Heart left ventricle (tissue), 16 donors: Measurements from ENCODE around the gene PTGER1. TPM values are rescaled to one million over a fixed set of nuclear protein-coding genes. Genes with fewer than 3 reads are reported as not detected.
"Not testable (repeated sequence)": the region's sequence is repeated elsewhere in the genome, so short reads cannot be mapped to it uniquely, and the experiment has no call there.

ENCODE experiments used
- ATAC-seq, 4 donors: fragments of 200-7000 bp; cut with Tn5 transposase; one replicate each; pipeline ENCODE4 v1.9.1; 2020 to 2022; ENCODE audit warnings: moderate library complexity in 4 of 4, mild to moderate bottlenecking in 3 of 4, moderate number of reproducible peaks in 1 of 4
- DNase-seq, 5 donors: peaks; one replicate each; pipeline ENCODE4 v3.0.0-alpha.2; 2020
- H3K27ac ChIP-seq, 12 donors: fragments of 200-600 bp; sonication (generic) in 4 of 12; one replicate each; pipeline versions ENCODE4 v1.5.0 to v1.8.0; 2016 to 2022; ENCODE audit warnings: mild to moderate bottlenecking in 2 of 12
- H3K27me3 ChIP-seq, 9 donors: fragments of 200-600 bp; sonication (generic) in 2 of 9; one replicate each; pipeline versions ENCODE4 v1.5.1 to v1.8.0; 2016 to 2022; ENCODE audit warnings: mild to moderate bottlenecking in 3 of 9
- H3K36me3 ChIP-seq, 9 donors: fragments of 200-600 bp; sonication (generic) in 2 of 9; one replicate each; pipeline versions ENCODE4 v1.5.0 to v1.8.0; 2018 to 2022; ENCODE audit warnings: mild to moderate bottlenecking in 2 of 9
- H3K4me1 ChIP-seq, 12 donors: fragments of 200-600 bp; sonication (generic) in 4 of 12; one replicate each; pipeline versions ENCODE4 v1.5.0 to v1.8.0; 2016 to 2022; ENCODE audit warnings: mild to moderate bottlenecking in 3 of 12
- H3K4me3 ChIP-seq, 12 donors: fragments of 200-600 bp; sonication (generic) in 4 of 12; one replicate each; pipeline versions ENCODE4 v1.5.0 to v1.8.0; 2017 to 2022; ENCODE audit warnings: mild to moderate bottlenecking in 9 of 12, moderate library complexity in 4 of 12
- H3K9me3 ChIP-seq, 12 donors: fragments of 200-600 bp; sonication (generic) in 4 of 12; one replicate each; pipeline versions ENCODE4 v1.5.0 to v1.8.0; 2016 to 2022; ENCODE audit warnings: mild to moderate bottlenecking in 1 of 12
- POLR2A ChIP-seq, 2 donors: fragments of 450-650 bp; IDR thresholded peaks; one replicate each; pipeline ENCODE4 v1.6.1; 2017; ENCODE audit warnings: antibody characterized with exemption in 2 of 2, mild to moderate bottlenecking in 2 of 2, moderate library complexity in 2 of 2
- WGBS, 4 donors: extraction: QIAGEN DNeasy Blood & Tissue Kit in 2 of 4; methylation state at CpG; one replicate each; pipeline versions ENCODE4 v1.1.5 to v1.1.7; 2013 to 2018; 5-methylcytosine and 5-hydroxymethylcytosine counted together
- intact Hi-C, 10 donors: fragments of 100-400 bp; cut with DNase I; formaldehyde crosslinking; loops; one replicate each; pipeline versions ENCODE4 v1.11.1 to v1.14.2; 2022
- polyA plus RNA-seq, 2 donors: library from polyadenylated mRNA; stranded (reverse); fragments of 200-250 nt; gene quantifications; one replicate each; pipeline ENCODE4 v1.2.3, GENCODE V29; 2013
- total RNA-seq, 9 donors: library from RNA; depleted of rRNA in 2 of 9; stranded (reverse); fragments of >200 nt in 2 of 9; fragmentation: NEBNext Ultra II Directional in 3 of 9; extraction: Animal tissue kit (Norgen Biotek cat#: 25700) in 3 of 9; gene quantifications; one replicate each; pipeline versions ENCODE4 v1.1.0 to v1.2.4, GENCODE V29; 2016 to 2023
- TF ChIP-seq, protein P1 (sequence below), 12 donors: fragments of 200-600 bp; sonication (generic) in 4 of 12; IDR thresholded peaks; one replicate each; pipeline versions ENCODE4 v1.5.0 to v1.8.0; 2018 to 2022; ENCODE audit warnings: antibody characterized with exemption in 12 of 12, mild to moderate bottlenecking in 5 of 12
- donor health status: ischemic (EF 13 %, LVEDD 7.1; RV severe dilation, severe dysfunction).
- donor health status: healthy with polysubstance abuse.
- donor health status: DM: no; HTN: yes; CAD: no.
- donor health status: DM: no; HTN: no; CAD: no.
- donor health status: ischemic (EF 25% LVEDD 6.9; RV normal size, moderate dysfunction).
- donor health status: ischemic (EF 25% LVEDD 5.7; RV mildly dilated, moderate dysfunction).
- donor health status: healthy.
- donor health status: DM: yes; HTN: yes; CAD: no.
- donor health status: ischemic (EF 35%, LVEDD 5.7; RV mildly dilated, moderate dysfunction).
- donor health status: nonischemic (EF 11% LVEDD 7.7; RV severe dilation, severe dysfunction).
- donor health status: DM: yes; HTN: yes; CAD: no.
- donor health status: PGD.
- donor health status: ischemic (EF 29% LVEDD 5.4; RV normal size, mild dysfunction).
- donor health status: nonischemic (EF 23%, LVEDD 6.1; RV moderate dilation, normal function).

The PTGER1 gene
- total and polyA plus RNA-seq, 11 donors, result 0.15 to 0.35 TPM; not detected in 9

DNA sequence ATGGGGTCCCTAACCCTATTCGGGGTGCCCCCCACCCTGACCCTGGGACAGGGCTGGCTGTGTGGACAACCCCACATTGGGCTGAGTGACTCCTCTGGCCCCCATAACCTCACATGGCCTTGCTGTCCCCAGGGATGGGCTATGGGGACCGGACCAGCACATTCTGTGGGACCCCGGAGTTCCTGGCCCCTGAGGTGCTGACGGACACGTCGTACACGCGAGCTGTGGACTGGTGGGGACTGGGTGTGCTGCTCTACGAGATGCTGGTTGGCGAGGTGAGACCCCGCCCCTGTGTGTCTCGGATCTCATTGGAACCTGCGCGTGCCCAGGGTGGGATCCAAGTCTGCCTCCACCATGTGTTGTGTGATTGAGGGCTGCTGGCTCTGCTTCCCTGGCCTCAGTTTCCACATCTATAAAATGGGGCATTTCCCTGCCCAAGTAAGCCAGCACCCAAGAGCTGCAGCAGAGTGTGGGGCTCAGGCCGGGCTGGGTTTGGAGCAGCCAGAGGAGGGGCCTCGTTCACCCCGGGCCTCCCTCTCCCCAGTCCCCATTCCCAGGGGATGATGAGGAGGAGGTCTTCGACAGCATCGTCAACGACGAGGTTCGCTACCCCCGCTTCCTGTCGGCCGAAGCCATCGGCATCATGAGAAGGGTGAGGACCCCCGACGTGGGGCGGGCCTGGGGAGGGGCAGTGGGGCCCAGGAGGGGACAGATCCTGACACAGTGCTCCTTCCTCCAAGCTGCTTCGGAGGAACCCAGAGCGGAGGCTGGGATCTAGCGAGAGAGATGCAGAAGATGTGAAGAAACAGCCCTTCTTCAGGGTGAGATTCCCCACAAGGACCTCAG lies 4.9 kb downstream of the PTGER1 start:
- Histone ChIP-seq H3K9me3 (no peaks in the 10 kb centered on the region), H3K36me3 (peaks cover 3 to 64% (median 57%) of the 10 kb centered on the region in 9 donors), H3K4me3 (no peak overlapping the region), H3K4me1 (peaks cover 3 to 35% (median 16%) of the 10 kb centered on the region in 12 donors), H3K27me3 (peaks cover 0 to 31% (median 12%) of the 10 kb centered on the region in 9 donors), H3K27ac (no peak overlapping the region)
- no peak for DNase-seq
- TF ChIP-seq, protein P1, sequence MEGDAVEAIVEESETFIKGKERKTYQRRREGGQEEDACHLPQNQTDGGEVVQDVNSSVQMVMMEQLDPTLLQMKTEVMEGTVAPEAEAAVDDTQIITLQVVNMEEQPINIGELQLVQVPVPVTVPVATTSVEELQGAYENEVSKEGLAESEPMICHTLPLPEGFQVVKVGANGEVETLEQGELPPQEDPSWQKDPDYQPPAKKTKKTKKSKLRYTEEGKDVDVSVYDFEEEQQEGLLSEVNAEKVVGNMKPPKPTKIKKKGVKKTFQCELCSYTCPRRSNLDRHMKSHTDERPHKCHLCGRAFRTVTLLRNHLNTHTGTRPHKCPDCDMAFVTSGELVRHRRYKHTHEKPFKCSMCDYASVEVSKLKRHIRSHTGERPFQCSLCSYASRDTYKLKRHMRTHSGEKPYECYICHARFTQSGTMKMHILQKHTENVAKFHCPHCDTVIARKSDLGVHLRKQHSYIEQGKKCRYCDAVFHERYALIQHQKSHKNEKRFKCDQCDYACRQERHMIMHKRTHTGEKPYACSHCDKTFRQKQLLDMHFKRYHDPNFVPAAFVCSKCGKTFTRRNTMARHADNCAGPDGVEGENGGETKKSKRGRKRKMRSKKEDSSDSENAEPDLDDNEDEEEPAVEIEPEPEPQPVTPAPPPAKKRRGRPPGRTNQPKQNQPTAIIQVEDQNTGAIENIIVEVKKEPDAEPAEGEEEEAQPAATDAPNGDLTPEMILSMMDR (IDR thresholded peaks at IDR 0.05), result no peak
- no peak for TF ChIP-seq POLR2A (IDR thresholded peaks at IDR 0.05)
- intact Hi-C loops, result loop anchor here in 7 of 10 donors (5.0 to 10.0 kb wide), 7 partner anchors 33 to 335 kb away; partner anchors contain the start of genes ASF1B (in 2 of the 7) and PKN1 (in 2 of the 7)
- ATAC-seq, result no peak
- 83 to 90% (median 85%) methylated on average over 8 to 32 of the region's 32 CpGs for WGBS, 4 donors

DNA sequence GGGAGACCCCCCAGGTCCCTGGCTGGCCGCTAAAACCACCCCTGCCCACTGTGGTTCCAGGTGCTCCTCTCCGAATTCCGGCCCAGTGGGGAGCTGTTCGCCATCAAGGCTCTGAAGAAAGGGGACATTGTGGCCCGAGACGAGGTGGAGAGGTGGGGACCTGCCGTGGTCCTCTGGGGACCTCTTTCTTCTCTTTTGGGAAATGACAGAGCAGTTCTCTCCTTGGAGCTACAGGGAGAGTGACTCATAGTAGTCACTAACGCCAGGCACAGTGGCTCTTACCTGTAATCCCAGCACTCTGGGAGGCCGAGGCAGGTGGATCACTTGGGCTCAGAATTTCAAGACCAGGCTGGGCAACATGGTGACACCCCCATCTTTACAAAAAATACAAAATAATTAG lies 7.3 kb downstream of the PTGER1 start:
- no peak for ATAC-seq
- no peak for TF ChIP-seq POLR2A (IDR thresholded peaks at IDR 0.05)
- TF ChIP-seq, protein P1 (IDR thresholded peaks at IDR 0.05), result no peak
- intact Hi-C loops, result loop anchor here in 1 of 10 donors (5.0 kb wide), 1 partner anchor 36 kb away; the partner anchor contains the start of gene PKN1

DNA sequence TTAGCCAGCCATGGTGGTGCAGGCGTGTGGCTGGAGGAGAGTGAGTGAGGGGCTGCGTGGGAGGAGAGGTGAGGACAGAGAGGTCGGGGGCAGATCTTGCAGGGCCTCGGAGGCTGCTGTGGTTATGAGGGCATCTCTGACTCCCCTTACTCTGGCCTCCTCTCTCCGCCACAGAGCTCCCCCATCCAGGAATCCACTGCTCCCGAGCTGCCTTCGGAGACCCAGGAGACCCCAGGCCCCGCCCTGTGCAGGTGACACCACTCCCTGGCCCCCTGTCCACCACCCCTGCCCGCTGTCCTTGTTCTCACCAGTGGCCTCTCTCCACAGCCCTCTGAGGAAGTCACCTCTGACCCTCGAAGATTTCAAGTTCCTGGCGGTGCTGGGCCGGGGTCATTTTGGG lies 7.8 kb downstream of the PTGER1 start:
- ATAC-seq (no peak), DNase-seq (no peak)
- intact Hi-C loops, result loop anchor here in 1 of 10 donors (5.0 kb wide), 1 partner anchor 35 kb away; the partner anchor contains the start of gene PKN1
- peaks cover 0 to 2% (median 0%) of the 10 kb centered on the region in 9 donors for H3K27me3 ChIP-seq
- peaks cover 3 to 93% (median 86%) of the 10 kb centered on the region in 9 donors for H3K36me3 ChIP-seq
- H3K4me3 ChIP-seq, result no peak overlapping the region
- no peaks in the 10 kb centered on the region for H3K9me3 ChIP-seq
- H3K27ac ChIP-seq, result no peak overlapping the region
- TF ChIP-seq POLR2A (IDR thresholded peaks at IDR 0.05), result no peak
- TF ChIP-seq, protein P1 (IDR thresholded peaks at IDR 0.05), result no peak
- 80 to 87% (median 84%) methylated on average over 11 to 12 of the region's 12 CpGs for WGBS, 4 donors
- peaks cover 0 to 8% (median 5%) of the 10 kb centered on the region in 12 donors for H3K4me1 ChIP-seq

More for the DNA sequence above, 7.3 kb downstream of the PTGER1 start:
- DNase-seq, result no peak
- 75 to 85% (median 83%) methylated on average over 4 to 9 of the region's 9 CpGs for WGBS, 4 donors
- Histone ChIP-seq H3K27me3 (peaks cover 0 to 7% (median 0%) of the 10 kb centered on the region in 9 donors), H3K36me3 (peaks cover 3 to 89% (median 82%) of the 10 kb centered on the region in 9 donors), H3K9me3 (no peaks in the 10 kb centered on the region), H3K27ac (no peak overlapping the region), H3K4me1 (peaks cover 0 to 12% (median 9%) of the 10 kb centered on the region in 12 donors), H3K4me3 (no peak overlapping the region)

DNA sequence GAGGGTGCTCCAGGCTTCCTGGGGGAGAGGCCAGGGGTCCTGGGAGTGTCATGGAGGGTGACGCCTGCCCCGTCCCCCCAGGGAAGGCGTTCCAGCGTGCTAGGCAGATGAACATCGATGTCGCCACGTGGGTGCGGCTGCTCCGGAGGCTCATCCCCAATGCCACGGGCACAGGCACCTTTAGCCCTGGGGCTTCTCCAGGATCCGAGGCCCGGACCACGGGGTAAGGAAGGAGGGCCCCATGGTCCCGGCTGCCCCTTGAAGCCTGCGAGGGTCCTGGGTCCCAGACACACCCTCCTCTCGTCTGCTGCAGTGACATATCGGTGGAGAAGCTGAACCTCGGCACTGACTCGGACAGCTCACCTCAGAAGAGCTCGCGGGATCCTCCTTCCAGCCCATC lies 11.4 kb downstream of the PTGER1 start:
- ATAC-seq (no peak), DNase-seq (no peak)
- Histone ChIP-seq H3K36me3 (peaks cover 3 to 99% (median 98%) of the 10 kb centered on the region in 9 donors), H3K27ac (no peak overlapping the region), H3K9me3 (no peaks in the 10 kb centered on the region), H3K4me1 (peaks cover 0 to 5% (median 0%) of the 10 kb centered on the region in 12 donors), H3K27me3 (no peaks in the 10 kb centered on the region), H3K4me3 (no peak overlapping the region)
- TF ChIP-seq, protein P1 (IDR thresholded peaks at IDR 0.05), result no peak
- TF ChIP-seq POLR2A (IDR thresholded peaks at IDR 0.05), result no peak
- intact Hi-C loops, result no loop called here
- WGBS, 4 donors, result 87 to 96% (median 96%) methylated on average over 12 to 21 of the region's 21 CpGs

DNA sequence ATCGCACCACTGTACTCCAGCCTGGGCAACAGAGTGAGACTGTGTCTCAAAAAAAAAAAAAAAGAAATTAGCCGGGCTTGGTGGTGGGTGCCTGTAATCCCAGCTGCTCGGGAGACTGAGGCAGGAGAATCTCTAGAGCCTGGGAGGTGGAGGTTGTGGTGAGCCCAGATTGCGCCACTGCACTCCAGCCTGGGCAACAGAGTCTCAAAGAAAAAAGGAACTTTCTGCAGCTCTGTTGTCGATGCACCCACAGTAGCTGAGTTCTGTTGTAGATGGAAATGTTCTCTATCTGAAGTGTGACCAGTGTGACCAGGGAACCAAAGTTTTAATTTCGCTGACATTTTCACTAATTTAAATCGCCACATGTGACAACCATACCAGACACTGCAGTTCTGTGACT lies 12.8 kb downstream of the PTGER1 start:
- intact Hi-C loops, H3K27me3 ChIP-seq, H3K27ac ChIP-seq, ATAC-seq, H3K4me3 ChIP-seq, DNase-seq, H3K4me1 ChIP-seq, H3K9me3 ChIP-seq: not testable (repeated sequence)
- 93 to 95% (median 95%) methylated on average over 7 of the region's 7 CpGs for WGBS, 4 donors
- peaks cover 3 to 100% (median 96%) of the 10 kb centered on the region in 9 donors for H3K36me3 ChIP-seq
